Mesenchymal stem cell (in vitro differentiated cells and primary cell): ENCODE data around the gene HAL.
A peak's percentile ranks its signal among the peaks of the same experiment; 100 is the strongest.

Experiments used
- DNase-seq: peaks from one replicate; pipeline ENCODE4 v3.0.0-alpha.2; 2013
- H2AFZ ChIP-seq: one replicate; pipeline ENCODE4 v1.6.1; 2013; ENCODE audit warnings: low read depth, mild to moderate bottlenecking, control low read depth, inconsistent platforms, low read length, moderate library complexity
- H2AK5ac ChIP-seq: 2 replicates; pipeline ENCODE4 v1.6.1; 2013; ENCODE audit warnings: low read length, moderate library complexity, mild to moderate bottlenecking, inconsistent platforms; ENCODE audit not compliant: severe bottlenecking
- H2BK120ac ChIP-seq: one replicate; pipeline ENCODE4 v1.6.1; 2013; ENCODE audit warnings: low read depth, mild to moderate bottlenecking, inconsistent platforms, low read length, moderate library complexity
- H2BK12ac ChIP-seq, 2 experiments: one replicate each; pipeline ENCODE4 v1.6.1; 2013; ENCODE audit warnings: inconsistent platforms in 2 of 2, low read length in 2 of 2, mild to moderate bottlenecking in 2 of 2, moderate library complexity in 2 of 2, control low read depth in 1 of 2
- H2BK15ac ChIP-seq: one replicate; pipeline ENCODE4 v1.6.1; 2013; ENCODE audit warnings: mild to moderate bottlenecking, low read depth, inconsistent platforms; ENCODE audit not compliant: poor library complexity, severe bottlenecking
- H2BK5ac ChIP-seq: 2 replicates; pipeline ENCODE4 v1.6.1; 2013; ENCODE audit warnings: low read depth, mild to moderate bottlenecking, low read length, control low read depth, inconsistent platforms; ENCODE audit not compliant: poor library complexity, severe bottlenecking
- H3K14ac ChIP-seq, 2 experiments: one replicate each; pipeline ENCODE4 v1.6.1; 2013; ENCODE audit warnings: inconsistent platforms in 2 of 2, low read length in 2 of 2, control low read depth in 1 of 2, mild to moderate bottlenecking in 1 of 2, moderate library complexity in 1 of 2
- H3K18ac ChIP-seq, 2 experiments: one replicate each; pipeline ENCODE4 v1.6.1; 2013; ENCODE audit warnings: inconsistent platforms in 2 of 2, low read length in 2 of 2, control low read depth in 1 of 2, low read depth in 1 of 2, mild to moderate bottlenecking in 1 of 2
- H3K23ac ChIP-seq, 2 experiments: one replicate each; pipeline ENCODE4 v1.6.1; 2013; ENCODE audit warnings: inconsistent platforms in 2 of 2, low read length in 2 of 2, mild to moderate bottlenecking in 2 of 2, moderate library complexity in 2 of 2, control low read depth in 1 of 2
- H3K27ac ChIP-seq: 2 replicates; pipeline ENCODE4 v1.5.1; 2013; ENCODE audit warnings: mild to moderate bottlenecking, moderate library complexity, low read length, control low read depth, inconsistent platforms; ENCODE audit not compliant: poor library complexity, severe bottlenecking
- H3K27me3 ChIP-seq, 2 experiments: 2 replicates each; pipeline versions ENCODE4 v1.6.1 to v1.7.0; 2013; ENCODE audit warnings: low read length in 2 of 2, mild to moderate bottlenecking in 2 of 2, moderate library complexity in 2 of 2, control low read depth in 1 of 2, inconsistent platforms in 1 of 2; ENCODE audit not compliant: control insufficient read depth in 1 of 2, insufficient read depth in 1 of 2
- H3K36me3 ChIP-seq, 2 experiments: 2 replicates each; pipeline versions ENCODE4 v1.6.1 to v1.7.0; 2013; ENCODE audit warnings: low read length in 2 of 2, control low read depth in 1 of 2, inconsistent platforms in 1 of 2, low read depth in 1 of 2, mild to moderate bottlenecking in 1 of 2; ENCODE audit not compliant: insufficient read depth in 2 of 2, control insufficient read depth in 1 of 2
- H3K4ac ChIP-seq, 2 experiments: one replicate each; pipeline ENCODE4 v1.6.1; 2013; ENCODE audit warnings: inconsistent platforms in 2 of 2, low read length in 2 of 2, mild to moderate bottlenecking in 2 of 2, moderate library complexity in 2 of 2, control low read depth in 1 of 2, low read depth in 1 of 2
- H3K4me1 ChIP-seq: 2 replicates; pipeline ENCODE4 v1.6.1; 2013; ENCODE audit warnings: low read depth, low read length, control low read depth; ENCODE audit not compliant: control insufficient read depth, insufficient read depth
- H3K4me2 ChIP-seq: 2 replicates; pipeline ENCODE4 v1.6.1; 2013; ENCODE audit warnings: low read length, mild to moderate bottlenecking, inconsistent platforms; ENCODE audit not compliant: poor library complexity, severe bottlenecking
- H3K4me3 ChIP-seq, 2 experiments: 2 replicates each; pipeline versions ENCODE4 v1.5.1 to v1.7.0; 2013; ENCODE audit warnings: low read length in 2 of 2, mild to moderate bottlenecking in 2 of 2, control low read depth in 1 of 2, low read depth in 1 of 2; ENCODE audit not compliant: insufficient read depth in 1 of 2
- H3K79me1 ChIP-seq: replicated peaks from 2 replicates; pipeline ENCODE4 v1.6.1; 2013; ENCODE audit warnings: mild to moderate bottlenecking, control low read depth, low read length, inconsistent platforms; ENCODE audit not compliant: poor library complexity, severe bottlenecking
- H3K9ac ChIP-seq: 2 replicates; pipeline ENCODE4 v1.7.0; 2013; ENCODE audit warnings: mild to moderate bottlenecking, low read length, moderate library complexity
- H3K9me3 ChIP-seq: 2 replicates; pipeline ENCODE4 v1.7.0; 2013; ENCODE audit warnings: mild to moderate bottlenecking, low read length; ENCODE audit not compliant: control insufficient read depth
- H4K8ac ChIP-seq: one replicate; pipeline ENCODE4 v1.6.1; 2013; ENCODE audit warnings: inconsistent platforms, mild to moderate bottlenecking, low read length, moderate library complexity
- H4K91ac ChIP-seq: one replicate; pipeline ENCODE4 v1.6.1; 2013; ENCODE audit warnings: mild to moderate bottlenecking, low read length, inconsistent platforms
- WGBS: methylation state at CpG from one replicate; pipeline ENCODE4 v1.1.7; 2013; ENCODE audit warnings: mixed read lengths; 5-methylcytosine and 5-hydroxymethylcytosine counted together

HAL gene

DNA sequence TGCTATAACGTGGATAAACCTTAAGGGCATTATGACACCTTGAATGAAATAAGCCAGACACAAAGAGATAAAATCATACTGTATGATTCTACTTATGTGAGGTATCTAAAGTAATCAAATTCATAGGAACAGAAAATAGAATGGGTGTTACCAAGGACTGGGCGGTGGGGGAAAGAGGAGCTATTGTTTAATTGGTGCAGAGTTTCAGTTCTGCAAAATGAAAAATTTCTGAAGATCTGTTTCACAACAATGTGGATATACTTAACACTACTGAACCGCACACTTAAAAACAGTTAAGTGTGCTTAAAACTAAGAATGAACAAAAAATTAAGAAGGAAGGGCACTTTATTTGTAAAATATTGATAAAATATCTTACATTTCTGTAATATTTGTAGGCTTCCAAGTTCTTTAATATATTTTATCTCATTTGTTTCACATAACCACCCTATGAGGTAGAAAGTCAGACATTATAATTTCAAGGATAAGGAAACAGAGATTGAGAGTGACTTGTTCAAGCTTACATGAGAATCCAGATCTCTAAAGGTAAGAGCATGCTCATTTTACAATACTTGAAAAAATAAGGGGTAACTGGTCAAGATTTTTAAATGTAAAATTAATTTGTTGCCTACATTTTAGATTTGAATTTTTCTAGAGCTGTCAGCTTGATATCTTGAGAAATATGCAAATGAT lies 24.3 kb upstream of the HAL start:
- Histone ChIP-seq H4K8ac (no peak overlapping the region), H2BK120ac (no peak overlapping the region), H3K27ac (no peak overlapping the region), H2BK12ac (no peak overlapping the region), H3K9ac (no peak overlapping the region), H3K79me1 (peaks cover 3% of the 10 kb centered on the region), H3K36me3 (peaks cover 12 to 70% of the 10 kb centered on the region in 2 experiments), H3K9me3 (no peaks in the 10 kb centered on the region), H2AFZ (no peak overlapping the region), H4K91ac (no peak overlapping the region), H3K4me3 (no peak overlapping the region), H3K4me1 (no peaks in the 10 kb centered on the region), H3K23ac (no peak overlapping the region), H3K4me2 (no peak overlapping the region), H2AK5ac (no peak overlapping the region), H3K27me3 (no peaks in the 10 kb centered on the region), H2BK15ac (no peak overlapping the region), H3K14ac (no peak overlapping the region), H2BK5ac (no peak overlapping the region), H3K18ac (no peak overlapping the region), H3K4ac (no peak overlapping the region)
- DNase-seq, result no peak
- 90% methylated on average over 1 of the region's 3 CpGs for WGBS

DNA sequence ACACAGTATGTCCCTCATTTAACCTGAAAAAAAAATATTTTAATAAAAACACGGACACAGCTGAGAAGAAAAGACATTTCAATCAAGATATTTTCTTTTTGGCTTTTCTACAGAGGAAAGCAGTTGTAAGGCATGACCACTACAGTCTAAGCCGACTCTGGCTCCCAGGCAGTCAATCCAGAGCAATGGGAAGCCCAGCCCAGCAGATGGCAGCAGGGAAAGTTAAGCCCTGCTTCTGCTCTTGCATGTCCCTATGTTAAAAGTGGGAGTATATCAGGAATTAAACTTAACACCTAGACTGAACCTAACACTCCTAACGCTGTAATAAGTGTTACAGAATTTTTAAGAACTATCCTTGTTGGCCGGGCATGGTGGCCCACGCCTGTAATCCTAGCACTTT lies 19.5 kb upstream of the HAL start:
- Histone ChIP-seq H3K4me2 (no peak overlapping the region), H4K91ac (no peak overlapping the region), H2AK5ac (no peak overlapping the region), H3K79me1 (no peaks in the 10 kb centered on the region), H2BK15ac (no peak overlapping the region), H2BK120ac (no peak overlapping the region), H3K27me3 (no peaks in the 10 kb centered on the region), H3K23ac (no peak overlapping the region), H3K14ac (no peak overlapping the region), H4K8ac (no peak overlapping the region), H2BK5ac (no peak overlapping the region), H3K27ac (no peak overlapping the region), H3K9me3 (no peaks in the 10 kb centered on the region), H3K4me1 (no peaks in the 10 kb centered on the region), H3K9ac (no peak overlapping the region), H3K36me3 (peaks cover 18 to 83% of the 10 kb centered on the region in 2 experiments), H2AFZ (no peak overlapping the region), H3K4me3 (no peak overlapping the region), H3K18ac (no peak overlapping the region), H3K4ac (no peak overlapping the region), H2BK12ac (no peak overlapping the region)
- 98% methylated on average over 5 of the region's 5 CpGs for WGBS
- peak; percentile 30 for DNase-seq

DNA sequence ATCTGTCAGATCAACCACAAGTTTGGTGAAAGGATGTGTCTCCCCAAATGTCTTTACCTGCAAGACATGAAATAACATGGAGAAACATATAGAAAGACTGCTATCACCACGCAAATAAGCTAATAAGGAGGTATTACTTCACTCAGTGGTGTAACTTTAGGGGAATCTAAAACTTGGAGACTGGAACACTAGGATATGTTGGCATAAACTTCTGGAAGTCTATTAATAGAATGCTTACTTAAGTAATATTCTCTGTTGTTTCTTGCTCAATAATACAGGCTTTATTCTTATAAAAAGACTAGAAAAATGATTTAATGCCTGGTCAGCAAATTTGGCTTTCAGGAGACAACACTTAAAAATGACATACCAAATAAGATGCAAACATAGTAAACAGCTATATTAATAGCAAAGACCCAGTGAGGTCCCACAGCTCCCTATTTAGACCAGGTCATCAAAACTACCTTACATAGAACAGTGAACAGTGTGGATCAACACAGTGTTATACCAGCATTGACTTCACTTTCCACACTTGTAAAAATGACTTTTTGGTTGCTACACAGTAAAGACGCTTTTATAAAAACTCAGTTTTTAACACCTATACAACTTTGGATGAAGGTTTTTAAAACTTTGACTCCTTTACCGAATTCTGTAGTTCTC lies 18.9 kb upstream of the HAL start:
- no peak overlapping the region for H4K91ac ChIP-seq
- H3K4me2 ChIP-seq, result no peak overlapping the region
- 95% methylated on average over 2 of the region's 3 CpGs for WGBS
- no peaks in the 10 kb centered on the region for H3K4me1 ChIP-seq
- no peaks in the 10 kb centered on the region for H3K79me1 ChIP-seq
- H2BK120ac ChIP-seq, result no peak overlapping the region
- H3K27me3 ChIP-seq, result no peaks in the 10 kb centered on the region
- no peak overlapping the region for H3K4me3 ChIP-seq
- DNase-seq, result no peak
- H3K23ac ChIP-seq, result no peak overlapping the region
- no peak overlapping the region for H2AK5ac ChIP-seq
- no peak overlapping the region for H4K8ac ChIP-seq
- H2AFZ ChIP-seq, result no peak overlapping the region
- H3K36me3 ChIP-seq, result peaks cover 18 to 83% of the 10 kb centered on the region in 2 experiments
- H3K27ac ChIP-seq, result no peak overlapping the region
- H3K4ac ChIP-seq, result no peak overlapping the region
- H3K18ac ChIP-seq, result no peak overlapping the region
- H2BK15ac ChIP-seq, result no peak overlapping the region
- no peak overlapping the region for H3K14ac ChIP-seq
- H3K9ac ChIP-seq, result no peak overlapping the region
- H3K9me3 ChIP-seq, result no peaks in the 10 kb centered on the region
- no peak overlapping the region for H2BK5ac ChIP-seq
- H2BK12ac ChIP-seq, result no peak overlapping the region

GRCh38 chr12:96007729-96008128 lies 11.6 kb upstream of the HAL start:
- Histone ChIP-seq H3K4me1 (no peaks in the 10 kb centered on the region), H2BK12ac (no peak overlapping the region), H4K91ac (no peak overlapping the region), H3K14ac (no peak overlapping the region), H3K4ac (no peak overlapping the region), H3K4me3 (no peak overlapping the region), H3K79me1 (no peaks in the 10 kb centered on the region), H3K9ac (no peak overlapping the region), H3K4me2 (no peak overlapping the region), H2BK120ac (no peak overlapping the region), H2BK15ac (no peak overlapping the region), H3K27ac (no peak overlapping the region), H3K36me3 (peaks cover 24 to 84% of the 10 kb centered on the region in 2 experiments), H3K23ac (no peak overlapping the region), H3K27me3 (no peaks in the 10 kb centered on the region), H3K18ac (no peak overlapping the region), H2AK5ac (no peak overlapping the region), H3K9me3 (no peaks in the 10 kb centered on the region), H2AFZ (no peak overlapping the region), H2BK5ac (no peak overlapping the region), H4K8ac (no peak overlapping the region)
- DNase-seq, result no peak
- WGBS, result no CpG with 5 or more reads among the region's 1 CpG
